Measurements from ENCODE around the gene JAKMIP2. TPM values are rescaled to one million over a fixed set of nuclear protein-coding genes. Genes with fewer than 3 reads are reported as not detected.

Gene JAKMIP2
- total RNA-seq, 1 experiment from 2014 or later: 6.4 TPM

- Mint-ChIP-seq H3K4me3 (no peak overlapping the region), H3K4me1 (peaks cover 0 to 2% of the 10 kb centered on the region in 2 experiments; a peak in 2 of 4 replicates), H3K36me3 (ENCODE audit: insufficient read depth in 1 of 3, low read depth in 3 of 3) (peaks cover 19 to 60% (median 42%) of the 10 kb centered on the region in 3 experiments; a peak in 6 of 7 replicates), H3K9me3 (no peaks in the 10 kb centered on the region), H3K27ac (no peak overlapping the region), H3K27me3 (ENCODE audit: low read depth) (no peaks in the 10 kb centered on the region)
- TF ChIP-seq CTCF (conservative IDR thresholded peaks at IDR 0.05): no peak
- Histone ChIP-seq H3K4me2 (ENCODE audit: insufficient read depth, insufficient read length, low read length) (no peak overlapping the region), H3T11ph (ENCODE audit: low read length) (no peak overlapping the region), H3K4me1 (ENCODE audit: insufficient read depth, low read length) (no peaks in the 10 kb centered on the region), H3K9me3 (ENCODE audit: control insufficient read depth, low read depth, low read length) (no peaks in the 10 kb centered on the region), H3K4ac (ENCODE audit: low read depth, low read length) (no peak overlapping the region), H3K14ac (ENCODE audit: insufficient read depth, low read length) (no peak overlapping the region), H3K23me2 (ENCODE audit: insufficient read length, low read depth, low read length, poor library complexity, severe bottlenecking) (no peaks in the 10 kb centered on the region), H4K8ac (replicated peaks; ENCODE audit: insufficient read length, low read depth, low read length) (no peak overlapping the region), H2BK5ac (ENCODE audit: insufficient read length, low read length) (no peak overlapping the region), H4K5ac (ENCODE audit: insufficient read length, low read depth, low read length) (no peak overlapping the region), H3K27me3 (ENCODE audit: insufficient read depth, low read length) (no peaks in the 10 kb centered on the region), H2BK15ac (ENCODE audit: low read depth, low read length) (no peak overlapping the region), H2AK5ac (ENCODE audit: insufficient read length, low read length) (no peak overlapping the region), H3K18ac (ENCODE audit: insufficient read length, low read depth, low read length) (no peak overlapping the region), H2BK12ac (ENCODE audit: insufficient read length, low read depth, low read length) (no peak overlapping the region), H3K79me1 (ENCODE audit: insufficient read depth, low read depth, low read length, poor library complexity, severe bottlenecking) (no peaks in the 10 kb centered on the region), H3K79me2 (ENCODE audit: insufficient read depth, low read length) (no peaks in the 10 kb centered on the region), H2AFZ (ENCODE audit: low read length) (no peak overlapping the region), H4K20me1 (ENCODE audit: control insufficient read depth, insufficient read depth, insufficient read length) (peaks cover 2% of the 10 kb centered on the region), H2BK20ac (ENCODE audit: low read depth, low read length, poor library complexity, severe bottlenecking) (no peak overlapping the region), H3K56ac (ENCODE audit: insufficient read length, low read depth, low read length) (no peak overlapping the region), H4K91ac (ENCODE audit: insufficient read length, low read depth, low read length) (no peak overlapping the region), H3K23ac (ENCODE audit: insufficient read length, low read depth, low read length) (no peak overlapping the region), H3K9ac (ENCODE audit: extremely low read depth, insufficient read length, low read length) (no peak overlapping the region), H3K27ac (ENCODE audit: insufficient read length, low read depth, low read length) (no peak overlapping the region), H2BK120ac (ENCODE audit: low read depth, low read length, poor library complexity, severe bottlenecking) (no peak overlapping the region)
- WGBS (ENCODE audit: extremely low coverage, insufficient read length, low lambda C conversion rate): no CpG with 5 or more reads among the region's 1 CpG
- DNase-seq: no peak
Observed at GRCh38 chr5:147644460-147644859, 138.1 kb downstream of the JAKMIP2 start.
